Neural cell (in vitro differentiated cells): ENCODE results near the gene GREM1.

Experiments
- EZH2 ChIP-seq: fragments of 200-600, 300-800 bp; shearing (Covaris generic), sonication (generic); IDR thresholded peaks from 2 replicates; pipeline ENCODE4 v1.6.1; 2014; ENCODE audit warnings: antibody characterized with exemption, low read length, borderline replicate concordance, mild to moderate bottlenecking; ENCODE audit not compliant: insufficient read depth, poor library complexity, severe bottlenecking
- TF ChIP-seq, protein P1 (sequence below): fragments of 450-650 bp; IDR thresholded peaks from 2 replicates; pipeline ENCODE4 v1.5.1; 2014; ENCODE audit warnings: antibody characterized with exemption, mild to moderate bottlenecking, moderate library complexity; ENCODE audit not compliant: poor library complexity, severe bottlenecking
- TF ChIP-seq, protein P2 (sequence below): IDR thresholded peaks from 2 replicates; pipeline ENCODE4 v1.6.1; 2012; ENCODE audit warnings: borderline replicate concordance

DNA sequence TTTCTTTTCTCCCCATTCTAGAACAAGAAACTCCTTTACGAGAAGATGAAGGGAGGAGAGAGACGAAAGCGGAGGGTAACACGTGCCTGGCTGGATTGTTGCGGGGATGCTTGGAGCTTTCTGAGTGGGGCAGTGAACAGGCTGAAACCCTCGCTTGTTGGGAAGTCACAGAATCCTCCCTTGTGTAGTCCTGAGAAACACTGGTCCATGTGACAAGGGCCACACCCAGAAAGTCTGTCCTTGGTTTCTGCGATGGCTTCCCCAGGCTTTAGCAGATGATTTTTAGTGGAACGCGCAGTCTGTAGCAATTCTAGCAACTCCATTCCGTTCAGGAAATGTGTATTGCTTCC is 26.1 kb upstream of the GREM1 start:
- TF ChIP-seq, protein P1, sequence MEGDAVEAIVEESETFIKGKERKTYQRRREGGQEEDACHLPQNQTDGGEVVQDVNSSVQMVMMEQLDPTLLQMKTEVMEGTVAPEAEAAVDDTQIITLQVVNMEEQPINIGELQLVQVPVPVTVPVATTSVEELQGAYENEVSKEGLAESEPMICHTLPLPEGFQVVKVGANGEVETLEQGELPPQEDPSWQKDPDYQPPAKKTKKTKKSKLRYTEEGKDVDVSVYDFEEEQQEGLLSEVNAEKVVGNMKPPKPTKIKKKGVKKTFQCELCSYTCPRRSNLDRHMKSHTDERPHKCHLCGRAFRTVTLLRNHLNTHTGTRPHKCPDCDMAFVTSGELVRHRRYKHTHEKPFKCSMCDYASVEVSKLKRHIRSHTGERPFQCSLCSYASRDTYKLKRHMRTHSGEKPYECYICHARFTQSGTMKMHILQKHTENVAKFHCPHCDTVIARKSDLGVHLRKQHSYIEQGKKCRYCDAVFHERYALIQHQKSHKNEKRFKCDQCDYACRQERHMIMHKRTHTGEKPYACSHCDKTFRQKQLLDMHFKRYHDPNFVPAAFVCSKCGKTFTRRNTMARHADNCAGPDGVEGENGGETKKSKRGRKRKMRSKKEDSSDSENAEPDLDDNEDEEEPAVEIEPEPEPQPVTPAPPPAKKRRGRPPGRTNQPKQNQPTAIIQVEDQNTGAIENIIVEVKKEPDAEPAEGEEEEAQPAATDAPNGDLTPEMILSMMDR: no peak
- TF ChIP-seq EZH2: no peak
- TF ChIP-seq, protein P2, sequence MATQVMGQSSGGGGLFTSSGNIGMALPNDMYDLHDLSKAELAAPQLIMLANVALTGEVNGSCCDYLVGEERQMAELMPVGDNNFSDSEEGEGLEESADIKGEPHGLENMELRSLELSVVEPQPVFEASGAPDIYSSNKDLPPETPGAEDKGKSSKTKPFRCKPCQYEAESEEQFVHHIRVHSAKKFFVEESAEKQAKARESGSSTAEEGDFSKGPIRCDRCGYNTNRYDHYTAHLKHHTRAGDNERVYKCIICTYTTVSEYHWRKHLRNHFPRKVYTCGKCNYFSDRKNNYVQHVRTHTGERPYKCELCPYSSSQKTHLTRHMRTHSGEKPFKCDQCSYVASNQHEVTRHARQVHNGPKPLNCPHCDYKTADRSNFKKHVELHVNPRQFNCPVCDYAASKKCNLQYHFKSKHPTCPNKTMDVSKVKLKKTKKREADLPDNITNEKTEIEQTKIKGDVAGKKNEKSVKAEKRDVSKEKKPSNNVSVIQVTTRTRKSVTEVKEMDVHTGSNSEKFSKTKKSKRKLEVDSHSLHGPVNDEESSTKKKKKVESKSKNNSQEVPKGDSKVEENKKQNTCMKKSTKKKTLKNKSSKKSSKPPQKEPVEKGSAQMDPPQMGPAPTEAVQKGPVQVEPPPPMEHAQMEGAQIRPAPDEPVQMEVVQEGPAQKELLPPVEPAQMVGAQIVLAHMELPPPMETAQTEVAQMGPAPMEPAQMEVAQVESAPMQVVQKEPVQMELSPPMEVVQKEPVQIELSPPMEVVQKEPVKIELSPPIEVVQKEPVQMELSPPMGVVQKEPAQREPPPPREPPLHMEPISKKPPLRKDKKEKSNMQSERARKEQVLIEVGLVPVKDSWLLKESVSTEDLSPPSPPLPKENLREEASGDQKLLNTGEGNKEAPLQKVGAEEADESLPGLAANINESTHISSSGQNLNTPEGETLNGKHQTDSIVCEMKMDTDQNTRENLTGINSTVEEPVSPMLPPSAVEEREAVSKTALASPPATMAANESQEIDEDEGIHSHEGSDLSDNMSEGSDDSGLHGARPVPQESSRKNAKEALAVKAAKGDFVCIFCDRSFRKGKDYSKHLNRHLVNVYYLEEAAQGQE: no peak
